ENCODE measurements around the gene HOXA9. TPM values are rescaled to one million over a fixed set of nuclear protein-coding genes. Genes with fewer than 3 reads are reported as not detected.

HOXA9 gene
- polyA plus RNA-seq, 3 donors, result 0.55 to 1.9 (median 1.2) TPM

DNA sequence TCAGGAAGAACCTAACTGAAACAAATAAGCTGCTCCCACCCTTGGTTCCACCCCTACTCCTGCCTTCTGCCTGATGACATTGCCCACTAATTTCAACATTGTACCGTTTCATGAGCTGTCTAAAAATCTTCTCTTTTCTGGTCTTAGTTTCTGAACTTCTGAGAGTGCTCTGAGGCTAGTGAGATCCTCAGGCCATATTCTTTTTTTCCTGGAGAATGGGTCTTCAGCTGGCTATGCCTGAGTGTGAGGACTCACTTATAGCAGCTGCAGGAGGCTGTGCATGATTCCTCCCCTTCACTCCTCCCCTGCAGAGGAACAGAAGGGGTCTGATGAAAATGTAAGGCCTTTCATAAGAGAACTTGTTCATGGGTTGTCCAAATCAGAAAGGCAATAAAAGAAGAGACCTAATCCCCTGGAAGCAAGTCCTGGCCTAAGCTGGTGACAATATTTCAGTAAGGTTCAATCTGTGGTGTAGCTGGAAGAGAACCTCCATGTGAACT lies 45.9 kb downstream of the HOXA9 start:
- intact Hi-C loops (cut with micrococcal nuclease), result no loop called here
- H3K4me1 Mint-ChIP-seq, result peaks cover 8% of the 10 kb centered on the region
- no peak overlapping the region for H2AFZ ChIP-seq (ENCODE audit: insufficient read depth, low read depth, low read length, poor library complexity, severe bottlenecking)
- 25% methylated on average over 1 of the region's 1 CpG for WGBS (ENCODE audit: insufficient coverage)
- no peaks in the 10 kb centered on the region for H3K9me3 ChIP-seq (replicated peaks in 1 of 2; ENCODE audit: control insufficient read depth in 1 of 2, insufficient read depth in 1 of 2, low read length in 2 of 2)
- peaks cover 2 to 4% (median 2%) of the 10 kb centered on the region in 3 donors for H3K27me3 Mint-ChIP-seq (ENCODE audit: low read depth in 3 of 3)
- no peak overlapping the region for H3K27ac ChIP-seq (ENCODE audit: low read depth in 1 of 2, low read length in 2 of 2)
- H3K9ac ChIP-seq (ENCODE audit: insufficient read depth, low read length, poor library complexity, severe bottlenecking), result no peak overlapping the region
- no peaks in the 10 kb centered on the region for H4K20me1 ChIP-seq (ENCODE audit: insufficient read depth, low read length)
- H3K79me2 ChIP-seq (ENCODE audit: insufficient read depth, low read length), result no peaks in the 10 kb centered on the region
- DNase-seq, result no peak
- no peak overlapping the region for H3K4me3 Mint-ChIP-seq
- H3K4me1 ChIP-seq (ENCODE audit: control insufficient read depth in 1 of 2, insufficient read depth in 2 of 2, low read length in 2 of 2), result no peaks in the 10 kb centered on the region
- no peaks in the 10 kb centered on the region for H3K27me3 ChIP-seq (ENCODE audit: control insufficient read depth in 2 of 2, insufficient read depth in 2 of 2, low read length in 2 of 2)
- H3K36me3 Mint-ChIP-seq, result no peaks in the 10 kb centered on the region
- H3K27ac Mint-ChIP-seq, result peak overlapping the region in 1 of 7 donors; percentile 47
- no peaks in the 10 kb centered on the region for H3K36me3 ChIP-seq (replicated peaks in 1 of 2; ENCODE audit: control insufficient read depth in 1 of 2, insufficient read depth in 2 of 2, low read length in 2 of 2)
- no peak overlapping the region for H3K4me3 ChIP-seq (replicated peaks in 1 of 3; ENCODE audit: low read depth in 2 of 3, low read length in 3 of 3)
- H3K9me3 Mint-ChIP-seq, result peaks cover 0 to 6% (median 0%) of the 10 kb centered on the region in 7 donors
- H3K4me2 ChIP-seq (replicated peaks; ENCODE audit: extremely low read depth, low read length, poor library complexity, severe bottlenecking), result no peak overlapping the region
- TF ChIP-seq, protein P1, sequence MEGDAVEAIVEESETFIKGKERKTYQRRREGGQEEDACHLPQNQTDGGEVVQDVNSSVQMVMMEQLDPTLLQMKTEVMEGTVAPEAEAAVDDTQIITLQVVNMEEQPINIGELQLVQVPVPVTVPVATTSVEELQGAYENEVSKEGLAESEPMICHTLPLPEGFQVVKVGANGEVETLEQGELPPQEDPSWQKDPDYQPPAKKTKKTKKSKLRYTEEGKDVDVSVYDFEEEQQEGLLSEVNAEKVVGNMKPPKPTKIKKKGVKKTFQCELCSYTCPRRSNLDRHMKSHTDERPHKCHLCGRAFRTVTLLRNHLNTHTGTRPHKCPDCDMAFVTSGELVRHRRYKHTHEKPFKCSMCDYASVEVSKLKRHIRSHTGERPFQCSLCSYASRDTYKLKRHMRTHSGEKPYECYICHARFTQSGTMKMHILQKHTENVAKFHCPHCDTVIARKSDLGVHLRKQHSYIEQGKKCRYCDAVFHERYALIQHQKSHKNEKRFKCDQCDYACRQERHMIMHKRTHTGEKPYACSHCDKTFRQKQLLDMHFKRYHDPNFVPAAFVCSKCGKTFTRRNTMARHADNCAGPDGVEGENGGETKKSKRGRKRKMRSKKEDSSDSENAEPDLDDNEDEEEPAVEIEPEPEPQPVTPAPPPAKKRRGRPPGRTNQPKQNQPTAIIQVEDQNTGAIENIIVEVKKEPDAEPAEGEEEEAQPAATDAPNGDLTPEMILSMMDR (IDR thresholded peaks at IDR 0.05), result no peak

DNA sequence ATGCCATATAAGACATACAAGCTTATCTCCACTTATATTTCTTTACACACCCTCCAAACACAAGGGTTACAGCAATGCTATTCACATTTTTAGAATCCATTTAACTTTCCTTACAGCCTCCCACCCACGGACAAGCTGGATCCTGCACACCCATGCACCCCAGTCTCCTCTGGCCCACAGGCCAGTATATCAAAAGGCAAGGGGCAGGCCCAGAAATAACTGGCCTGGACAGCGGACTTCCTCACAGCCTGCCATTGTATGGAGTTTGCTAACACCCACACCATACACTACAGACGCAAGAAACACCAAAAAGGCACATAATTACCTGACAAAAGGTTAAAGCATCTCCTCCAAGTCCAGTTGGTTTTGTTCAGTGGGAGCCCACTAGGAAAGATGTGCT lies 46.8 kb downstream of the HOXA9 start:
- no peaks in the 10 kb centered on the region for H3K9me3 ChIP-seq (replicated peaks in 1 of 2; ENCODE audit: control insufficient read depth in 1 of 2, insufficient read depth in 1 of 2, low read length in 2 of 2)
- no peak overlapping the region for H3K27ac ChIP-seq (ENCODE audit: low read depth in 1 of 2, low read length in 2 of 2)
- H3K36me3 Mint-ChIP-seq, result no peaks in the 10 kb centered on the region
- 94% methylated on average over 2 of the region's 3 CpGs for WGBS (ENCODE audit: insufficient coverage)
- no peak overlapping the region for H3K27ac Mint-ChIP-seq
- H3K36me3 ChIP-seq (replicated peaks in 1 of 2; ENCODE audit: control insufficient read depth in 1 of 2, insufficient read depth in 2 of 2, low read length in 2 of 2), result no peaks in the 10 kb centered on the region
- no peak overlapping the region for H3K4me2 ChIP-seq (replicated peaks; ENCODE audit: extremely low read depth, low read length, poor library complexity, severe bottlenecking)
- no peaks in the 10 kb centered on the region for H3K4me1 ChIP-seq (ENCODE audit: control insufficient read depth in 1 of 2, insufficient read depth in 2 of 2, low read length in 2 of 2)
- TF ChIP-seq, protein P1 (IDR thresholded peaks at IDR 0.05), result no peak
- peaks cover 0 to 6% (median 0%) of the 10 kb centered on the region in 7 donors for H3K9me3 Mint-ChIP-seq
- H3K4me1 Mint-ChIP-seq, result peaks cover 8% of the 10 kb centered on the region
- peaks cover 2 to 5% (median 2%) of the 10 kb centered on the region in 3 donors for H3K27me3 Mint-ChIP-seq (ENCODE audit: low read depth in 3 of 3)
- H3K4me3 Mint-ChIP-seq, result no peak overlapping the region
- no peaks in the 10 kb centered on the region for H3K79me2 ChIP-seq (ENCODE audit: insufficient read depth, low read length)
- H4K20me1 ChIP-seq (ENCODE audit: insufficient read depth, low read length), result no peaks in the 10 kb centered on the region
- no peak overlapping the region for H3K9ac ChIP-seq (ENCODE audit: insufficient read depth, low read length, poor library complexity, severe bottlenecking)
- no peaks in the 10 kb centered on the region for H3K27me3 ChIP-seq (ENCODE audit: control insufficient read depth in 2 of 2, insufficient read depth in 2 of 2, low read length in 2 of 2)
- intact Hi-C loops (cut with micrococcal nuclease), result no loop called here
- H3K4me3 ChIP-seq (replicated peaks in 1 of 3; ENCODE audit: low read depth in 2 of 3, low read length in 3 of 3), result no peak overlapping the region
- H2AFZ ChIP-seq (ENCODE audit: insufficient read depth, low read depth, low read length, poor library complexity, severe bottlenecking), result no peak overlapping the region
- DNase-seq, result no peak

All from CD14-positive monocyte (primary cell).